HG03135 (cell line): Measurements from ENCODE around the gene RBMXL3.

Experiments
- ATAC-seq: cut with Tn5 transposase; IDR thresholded peaks from one replicate; pipeline ENCODE4 v1.9.1; 2021; ENCODE audit warnings: mild to moderate bottlenecking, moderate library complexity; ENCODE audit not compliant: unreplicated experiment

The RBMXL3 gene

DNA sequence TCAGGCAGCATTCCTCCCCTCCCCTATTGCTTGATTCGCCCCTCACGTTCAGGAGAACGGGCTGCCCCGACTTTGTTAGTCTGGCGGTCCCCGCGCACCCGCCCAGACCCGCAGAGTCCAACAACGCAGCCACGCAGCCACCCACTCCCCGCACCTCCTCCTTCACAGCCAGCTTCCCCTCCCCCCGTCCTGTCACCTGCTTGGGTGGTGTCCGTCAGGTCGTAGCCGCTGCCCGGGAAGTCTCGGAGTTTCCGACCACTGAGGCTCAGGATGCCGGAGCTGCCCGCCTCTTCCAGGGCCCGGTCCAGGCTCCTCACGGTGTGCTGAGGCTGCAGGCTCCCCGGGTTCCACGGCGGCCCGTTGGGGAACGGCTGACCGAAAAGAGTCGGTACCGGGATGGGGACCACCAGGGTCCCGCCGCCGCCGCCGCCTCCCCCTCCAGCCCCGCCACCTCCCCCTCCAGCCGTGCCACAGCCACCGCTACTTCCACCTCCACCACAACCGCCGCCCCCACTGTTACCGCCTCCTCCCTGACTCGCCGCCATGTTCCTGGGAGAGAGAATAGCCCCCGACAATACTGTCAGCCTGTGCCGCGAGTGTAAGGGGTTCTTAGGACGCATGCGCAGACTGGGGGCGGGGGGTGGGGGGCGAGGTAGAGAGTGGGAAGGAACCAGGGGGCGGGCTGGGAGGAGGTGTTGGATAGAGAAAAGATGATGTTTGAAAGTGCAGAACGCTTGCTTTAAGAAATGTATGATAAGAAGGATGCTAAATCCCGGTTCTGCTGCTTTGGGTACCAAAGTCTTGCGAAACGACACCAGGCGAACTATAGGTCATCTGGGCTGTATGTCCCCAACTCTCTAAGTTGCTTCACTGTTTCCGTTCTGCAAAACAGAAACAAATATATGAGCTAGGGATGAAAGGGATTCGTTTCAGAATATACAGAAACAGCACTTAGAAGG is 44.6 kb downstream of the RBMXL3 start, which contains the start of gene LRCH2:
LRCH2 (minus strand) TSS at position 600 of the 959 bp plus-strand sequence; CDS start at position 545, 55 bp downstream.
- ATAC-seq: no peak

DNA sequence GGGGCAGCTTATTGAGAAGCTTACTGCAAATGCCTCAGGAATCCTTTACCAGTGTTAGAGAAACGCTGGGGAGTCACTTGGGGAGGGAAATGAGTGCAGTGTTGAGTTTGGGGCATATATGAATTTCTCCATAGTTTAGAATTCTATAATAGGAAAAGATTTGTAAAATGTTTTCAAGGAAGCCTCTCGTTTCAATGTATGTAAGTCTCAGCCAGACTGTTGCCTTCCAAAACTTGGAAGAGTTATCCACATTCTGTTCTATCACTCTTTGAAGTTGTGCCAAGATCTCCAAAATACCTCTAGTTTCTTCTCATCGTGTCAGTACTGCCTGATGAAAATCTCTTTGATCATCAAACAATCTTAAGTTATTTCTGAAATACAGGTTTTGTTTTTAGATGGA is 45.3 kb downstream of the RBMXL3 start:
- no peak for ATAC-seq

DNA sequence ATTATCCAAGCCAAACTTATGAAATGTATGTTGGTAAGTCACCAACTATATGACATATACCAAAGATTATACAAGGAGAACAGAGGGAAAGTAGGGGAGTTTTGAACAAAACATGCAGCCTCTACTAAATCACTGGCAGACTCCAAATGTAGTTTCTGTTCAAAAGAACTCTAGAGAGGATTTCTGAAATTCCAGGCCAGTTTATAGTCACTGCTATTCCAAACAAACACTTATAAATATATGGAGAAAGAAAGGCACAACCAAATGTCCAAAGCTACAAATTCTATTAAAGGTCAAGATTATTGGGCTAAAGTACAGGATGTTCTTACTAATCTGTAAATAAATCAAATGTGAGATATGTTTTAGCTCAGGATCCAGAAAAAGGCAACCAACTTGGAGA is 47.4 kb downstream of the RBMXL3 start:
- ATAC-seq: no peak

DNA sequence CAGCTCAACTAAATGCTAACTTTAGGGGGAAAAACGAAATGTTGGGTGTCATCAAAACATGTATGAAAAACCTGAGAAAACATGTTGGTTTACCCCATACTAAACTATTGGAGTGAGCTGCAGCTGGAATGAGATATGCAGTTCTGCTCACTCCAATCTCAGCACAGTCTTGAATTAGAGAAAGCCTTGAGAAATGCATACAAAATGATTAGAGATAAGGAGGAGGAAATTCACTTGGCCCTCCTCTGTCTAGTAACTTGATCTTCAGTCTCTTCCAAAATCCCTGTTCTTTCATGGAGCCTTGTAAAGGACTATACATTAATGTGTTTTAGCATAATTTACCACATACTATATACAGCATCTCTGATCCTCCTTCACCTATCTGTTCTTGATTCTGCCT is 47.8 kb downstream of the RBMXL3 start:
- ATAC-seq: no peak
